IMR-90 (cell line): ENCODE data around the gene TCIRG1. TPM values are rescaled to one million over a fixed set of nuclear protein-coding genes. Genes with fewer than 3 reads are reported as not detected.

Experiments
- ATAC-seq: fragments of 200-7000 bp; cut with Tn5 transposase; 2 replicates; pipeline ENCODE4 v1.9.1; 2020; ENCODE audit warnings: low read depth, mild to moderate bottlenecking, moderate library complexity
- BruUV-seq: library from RNA; stranded (reverse); fragments of 400-500 nt; replicated peaks from 2 replicates; lab custom pipeline; 2021; lab: Mats Ljungman, UMichigan
- CTCF ChIA-PET: fragments of 300-600 bp; formaldehyde crosslinking; extraction: SDS; loops from one replicate; lab custom pipeline; 2021; ENCODE audit warnings: antibody characterized with exemption; lab: Yijun Ruan, JAX
- POLR2A ChIA-PET: fragments of 300-600 bp; sonication (Branson Sonifier 250); formaldehyde crosslinking; loops from one replicate; lab custom pipeline; 2022; ENCODE audit warnings: antibody characterized with exemption; ENCODE audit not compliant: unreplicated experiment; lab: Charles Lee
- DNase-seq: peaks from one replicate; pipeline ENCODE4 v3.0.0; 2013
- H2AFZ ChIP-seq: replicated peaks from 2 replicates; pipeline ENCODE3; 2013; ENCODE audit warnings: low read length, mild to moderate bottlenecking; ENCODE audit not compliant: poor library complexity
- H2AK5ac ChIP-seq: 2 replicates; pipeline ENCODE4 v1.6.1; 2013; ENCODE audit warnings: low read depth, low read length, inconsistent platforms
- H2AK9ac ChIP-seq: replicated peaks from 2 replicates; pipeline ENCODE3; 2013; ENCODE audit warnings: mild to moderate bottlenecking, low read depth, low read length, moderate library complexity; ENCODE audit not compliant: poor library complexity
- H2BK120ac ChIP-seq: 2 replicates; pipeline ENCODE4 v1.6.1; 2013; ENCODE audit warnings: low read depth, low read length, inconsistent platforms
- H2BK15ac ChIP-seq: 3 replicates; pipeline ENCODE4 v1.6.1; 2013; ENCODE audit warnings: low read depth, low read length, inconsistent platforms
- H2BK20ac ChIP-seq: 2 replicates; pipeline ENCODE4 v1.6.1; 2013; ENCODE audit warnings: low read depth, mild to moderate bottlenecking, inconsistent platforms, low read length, moderate library complexity
- H2BK5ac ChIP-seq: 2 replicates; pipeline ENCODE4 v1.6.1; 2013; ENCODE audit warnings: mild to moderate bottlenecking, low read depth, low read length, inconsistent platforms; ENCODE audit not compliant: poor library complexity, severe bottlenecking
- H3K14ac ChIP-seq: replicated peaks from 2 replicates; pipeline ENCODE4 v1.6.1; 2013; ENCODE audit warnings: low read depth, low read length, inconsistent platforms
- H3K18ac ChIP-seq: 2 replicates; pipeline ENCODE4 v1.6.1; 2013; ENCODE audit warnings: low read depth, low read length, control low read depth
- H3K23ac ChIP-seq: 2 replicates; pipeline ENCODE4 v1.6.1; 2013; ENCODE audit warnings: low read depth, low read length, inconsistent platforms
- H3K27ac ChIP-seq: 2 replicates; pipeline ENCODE4 v1.5.1; 2013; ENCODE audit warnings: mild to moderate bottlenecking, control low read depth, low read length; ENCODE audit not compliant: insufficient read depth
- H3K27me3 ChIP-seq: 2 replicates; pipeline ENCODE4 v1.6.1; 2013; ENCODE audit warnings: low read length; ENCODE audit not compliant: control insufficient read depth, insufficient read depth
- H3K36me3 ChIP-seq: 2 replicates; pipeline ENCODE4 v1.6.1; 2013; ENCODE audit warnings: low read length, mixed read lengths; ENCODE audit not compliant: control insufficient read depth, insufficient read depth
- H3K4ac ChIP-seq: 2 replicates; pipeline ENCODE4 v1.6.1; 2013; ENCODE audit warnings: low read depth, low read length, inconsistent platforms
- H3K4me1 ChIP-seq: 2 replicates; pipeline ENCODE4 v1.6.1; 2013; ENCODE audit warnings: low read length, mixed read lengths; ENCODE audit not compliant: control insufficient read depth, insufficient read depth
- H3K4me2 ChIP-seq: 2 replicates; pipeline ENCODE4 v1.6.1; 2013; ENCODE audit warnings: low read depth, mild to moderate bottlenecking, control low read depth, low read length, moderate library complexity
- H3K4me3 ChIP-seq: 2 replicates; pipeline ENCODE4 v1.5.1; 2013; ENCODE audit warnings: low read depth, mild to moderate bottlenecking, control low read depth, low read length, moderate library complexity; ENCODE audit not compliant: insufficient read depth
- H3K56ac ChIP-seq: 2 replicates; pipeline ENCODE4 v1.6.1; 2013; ENCODE audit warnings: low read length, inconsistent platforms; ENCODE audit not compliant: insufficient read depth; ENCODE audit errors: extremely low read depth
- H3K79me1 ChIP-seq, 2 experiments: 2 replicates each; pipeline ENCODE4 v1.6.1; 2013; ENCODE audit warnings: low read length in 2 of 2, inconsistent platforms in 1 of 2, low read depth in 1 of 2
- H3K9ac ChIP-seq: 2 replicates; pipeline ENCODE4 v1.6.1; 2013; ENCODE audit warnings: low read depth, low read length, control low read depth
- H3K9me1 ChIP-seq: 2 replicates; pipeline ENCODE4 v1.6.1; 2013; ENCODE audit warnings: low read length, inconsistent platforms; ENCODE audit not compliant: insufficient read depth
- H3K9me3 ChIP-seq: 2 replicates; pipeline ENCODE4 v1.6.1; 2013; ENCODE audit warnings: low read length; ENCODE audit not compliant: control insufficient read depth, insufficient read depth
- H4K20me1 ChIP-seq: 2 replicates; pipeline ENCODE4 v1.6.1; 2013; ENCODE audit warnings: low read length, inconsistent platforms; ENCODE audit not compliant: insufficient read depth
- H4K5ac ChIP-seq: 2 replicates; pipeline ENCODE4 v1.6.1; 2013; ENCODE audit warnings: mild to moderate bottlenecking, low read depth, low read length, control low read depth
- H4K8ac ChIP-seq, 2 experiments: 2 replicates each; pipeline ENCODE4 v1.6.1; 2013; ENCODE audit warnings: low read depth in 2 of 2, low read length in 2 of 2, control low read depth in 1 of 2, inconsistent platforms in 1 of 2
- H4K91ac ChIP-seq: 2 replicates; pipeline ENCODE4 v1.6.1; 2013; ENCODE audit warnings: low read depth, low read length, inconsistent platforms; ENCODE audit not compliant: insufficient read depth
- CEBPB ChIP-seq: IDR thresholded peaks from 2 replicates; pipeline ENCODE4 v1.6.1; 2012; ENCODE audit warnings: low read depth, low read length, improper control_type of control experiment
- CHD1 ChIP-seq: IDR thresholded peaks from 2 replicates; pipeline ENCODE4 v1.6.1; 2012; ENCODE audit warnings: low read depth, low read length, improper control_type of control experiment
- FOS ChIP-seq: fragments of 150-350 bp; IDR thresholded peaks from 2 replicates; pipeline ENCODE4 v1.6.1; 2016; ENCODE audit warnings: low read depth, low read length
- MXI1 ChIP-seq: IDR thresholded peaks from 2 replicates; pipeline ENCODE4 v1.6.1; 2012; ENCODE audit warnings: low read depth, mild to moderate bottlenecking, low read length, moderate library complexity, borderline replicate concordance
- POLR2A ChIP-seq: IDR thresholded peaks from 2 replicates; pipeline ENCODE4 v1.6.1; 2012; ENCODE audit warnings: mild to moderate bottlenecking, low read depth, low read length
- RAD21 ChIP-seq: IDR thresholded peaks from 2 replicates; pipeline ENCODE4 v1.6.1; 2012; ENCODE audit warnings: low read length, improper control_type of control experiment
- RCOR1 ChIP-seq: IDR thresholded peaks from 2 replicates; pipeline ENCODE4 v1.6.1; 2012; ENCODE audit warnings: mild to moderate bottlenecking, low read length, improper control_type of control experiment; ENCODE audit not compliant: insufficient replicate concordance
- SMC3 ChIP-seq: fragments of 150-350 bp; IDR thresholded peaks from 2 replicates; pipeline ENCODE4 v1.6.1; 2016; ENCODE audit warnings: low read depth, mild to moderate bottlenecking, antibody characterized with exemption, low read length, moderate library complexity
- WGBS, 2 experiments: methylation state at CpG; one replicate each; pipeline versions ENCODE4 v1.1.5 to v1.1.7; 2013; ENCODE audit warnings: missing lambda C conversion rate in 2 of 2; ENCODE audit not compliant: insufficient read length in 1 of 2; ENCODE audit errors: extremely low coverage in 2 of 2; 5-methylcytosine and 5-hydroxymethylcytosine counted together
- dilution Hi-C: fragments of 300-500 bp; cut with HindIII; formaldehyde crosslinking; loops from one replicate; pipeline ENCODE4 v1.14.3; 2018; ENCODE audit warnings: low sequenced_read_pairs; ENCODE audit not compliant: unreplicated experiment
- in situ Hi-C: fragments of 300-500 bp; cut with MboI; formaldehyde crosslinking; loops from 3 replicates; pipeline ENCODE4 v1.14.3; 2019; ENCODE audit warnings: low sequenced_read_pairs, inconsistent platforms, mixed read lengths
- intact Hi-C: fragments of 100-400 bp; cut with micrococcal nuclease; formaldehyde crosslinking; loops from 2 replicates; pipeline ENCODE4 v1.10.0; 2022
- polyA plus RNA-seq, 3 experiments: library from polyadenylated mRNA; depleted of rRNA; stranded (reverse); fragments of >200 nt; gene quantifications; 2 replicates each; pipeline ENCODE4 v1.2.3, GENCODE V29; 2012; ENCODE audit warnings: low replicate concordance in 1 of 3
- total RNA-seq: library from RNA; depleted of rRNA; stranded (reverse); fragments of >200 nt; gene quantifications from 2 replicates; pipeline ENCODE4 v1.2.3, GENCODE V29; 2012

TCIRG1 gene
- total and polyA plus RNA-seq, 2 of the 4 experiments (the other 2 are of a cell fraction): 25.3 to 117 TPM

DNA sequence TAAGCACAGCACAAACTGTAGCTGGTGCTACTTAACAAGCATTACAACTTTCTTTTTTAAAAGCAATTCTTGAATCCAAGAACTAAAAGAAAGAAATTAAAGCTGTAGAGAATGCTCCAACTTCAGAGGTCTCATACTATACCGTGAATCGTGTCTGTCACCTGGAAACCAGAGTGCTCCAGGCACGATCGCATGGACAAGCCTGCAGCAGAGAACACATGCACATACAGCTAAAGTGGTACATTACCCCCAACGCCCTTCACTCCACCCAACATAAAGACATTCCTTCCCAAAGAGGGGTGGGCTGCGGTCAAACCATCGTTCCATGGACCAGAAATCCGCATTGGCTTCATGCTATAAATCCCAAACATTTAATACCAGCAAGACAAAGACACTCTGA is 50.9 kb downstream of the TCIRG1 start:
- H3K27ac ChIP-seq: no peak overlapping the region
- no peak overlapping the region for H3K4ac ChIP-seq
- no peak overlapping the region for H2AK9ac ChIP-seq
- 0 out of 2 replicates have a peak, but pooled peaks cover 1% of the 10 kb centered on the region for H3K36me3 ChIP-seq
- H3K4me3 ChIP-seq: no peak overlapping the region
- H2BK5ac ChIP-seq: no peak overlapping the region
- peaks cover 1% of the 10 kb centered on the region; the same call in 1 of the 2 replicates for H3K4me1 ChIP-seq
- no peak overlapping the region for H4K91ac ChIP-seq
- H3K27me3 ChIP-seq: no peaks in the 10 kb centered on the region
- H3K9me3 ChIP-seq: no peaks in the 10 kb centered on the region
- no peak overlapping the region for H3K14ac ChIP-seq
- ChIA-PET POLR2A (no interaction called here), CTCF (no interaction called here)
- no peak overlapping the region for H3K18ac ChIP-seq
- ATAC-seq: no peak
- no peak for DNase-seq
- H4K5ac ChIP-seq: no peak overlapping the region
- no peak for TF ChIP-seq CHD1
- TF ChIP-seq POLR2A: no peak
- TF ChIP-seq SMC3: no peak
- TF ChIP-seq FOS: no peak
- TF ChIP-seq RCOR1: no peak
- no peak for TF ChIP-seq CEBPB
- no peak for TF ChIP-seq RAD21
- TF ChIP-seq MXI1: no peak
- H2AFZ ChIP-seq: no peak overlapping the region
- H3K4me2 ChIP-seq: no peak overlapping the region
- no TSS peak for BruUV-seq
- in situ Hi-C loops: no loop called here
- peaks cover 0 to 6% of the 10 kb centered on the region in 2 experiments; a peak in 3 of 4 replicates for H3K79me1 ChIP-seq
- peaks cover 4% of the 10 kb centered on the region for H3K9me1 ChIP-seq
- H3K23ac ChIP-seq: no peak overlapping the region
- intact Hi-C loops: no loop called here
- H2AK5ac ChIP-seq: no peak overlapping the region
- no CpG with 5 or more reads among the region's 8 CpGs for WGBS, 2 experiments
- H4K8ac ChIP-seq: no peak overlapping the region
- H2BK15ac ChIP-seq: no peak overlapping the region
- no peak overlapping the region for H3K9ac ChIP-seq
- H3K56ac ChIP-seq: no peak overlapping the region
- no peak overlapping the region for H2BK20ac ChIP-seq
- dilution Hi-C loops: no loop called here
- H2BK120ac ChIP-seq: no peak overlapping the region
- 0 out of 2 replicates have a peak, but pooled peaks cover 9% of the 10 kb centered on the region for H4K20me1 ChIP-seq
